Measurements from ENCODE around the gene PDGFRB.
A peak's percentile ranks its signal among the peaks of the same experiment; 100 is the strongest.

Gene PDGFRB

GRCh38 chr5:150155258-150156026 is at the start of gene PDGFRB:
Gene PDGFRB (minus strand): TSS chr5:150155845. CDS start chr5:150137047, 18,798 bp downstream.
- peak; percentile 36 for DNase-seq

- DNase-seq, result no peak
Observed at GRCh38 chr5:150204590-150204960, 48.9 kb upstream of the PDGFRB start.

- no peak for DNase-seq
Observed at GRCh38 chr5:150203832-150204589, 48.4 kb upstream of the PDGFRB start.

- DNase-seq, result no peak
Observed at GRCh38 chr5:150202501-150202900, 46.9 kb upstream of the PDGFRB start.

- DNase-seq, result no peak
Observed at GRCh38 chr5:150197476-150197875, 41.8 kb upstream of the PDGFRB start.

- DNase-seq, result no peak
Observed at GRCh38 chr5:150196986-150197385, 41.3 kb upstream of the PDGFRB start.

- no peak for DNase-seq
Observed at GRCh38 chr5:150196514-150196913, 40.9 kb upstream of the PDGFRB start.

GRCh38 chr5:150195736-150196485 is 40.3 kb upstream of the PDGFRB start:
- DNase-seq, result no peak

- no peak for DNase-seq
Observed at GRCh38 chr5:150192462-150192861, 36.8 kb upstream of the PDGFRB start.

- DNase-seq, result no peak
Observed at GRCh38 chr5:150190987-150191386, 35.3 kb upstream of the PDGFRB start.

GRCh38 chr5:150190503-150190979 is 34.9 kb upstream of the PDGFRB start:
- no peak for DNase-seq

- DNase-seq, result no peak
Observed at GRCh38 chr5:150189728-150190502, 34.3 kb upstream of the PDGFRB start, which contains the start of gene SLC6A7. Gene SLC6A7 (plus strand): TSS chr5:150190062. CDS start chr5:150190328, 266 bp downstream.

- DNase-seq, result no peak
Observed at GRCh38 chr5:150189326-150189725, 33.7 kb upstream of the PDGFRB start.

GRCh38 chr5:150188146-150188842 is 32.6 kb upstream of the PDGFRB start:
- DNase-seq, result no peak

GRCh38 chr5:150186897-150187296 is 31.3 kb upstream of the PDGFRB start:
- DNase-seq, result no peak

- no peak for DNase-seq
Observed at GRCh38 chr5:150186137-150186536, 30.5 kb upstream of the PDGFRB start.

- DNase-seq, result no peak
Observed at GRCh38 chr5:150184990-150185912, 29.6 kb upstream of the PDGFRB start.

- no peak for DNase-seq
Observed at GRCh38 chr5:150184006-150184405, 28.4 kb upstream of the PDGFRB start.

- DNase-seq, result no peak
Observed at GRCh38 chr5:150183436-150183835, 27.8 kb upstream of the PDGFRB start.

- DNase-seq, result no peak
Observed at GRCh38 chr5:150182774-150183173, 27.1 kb upstream of the PDGFRB start.
